ENCODE measurements around the gene HCFC1. TPM values are rescaled to one million over a fixed set of nuclear protein-coding genes. Genes with fewer than 3 reads are reported as not detected.

Gene HCFC1
- total and polyA plus RNA-seq, 9 of the 15 experiments (the other 6 are each of a cell fraction or from before 2014, with no cell fraction given): 2.8 to 133 (median 17.1) TPM

DNA sequence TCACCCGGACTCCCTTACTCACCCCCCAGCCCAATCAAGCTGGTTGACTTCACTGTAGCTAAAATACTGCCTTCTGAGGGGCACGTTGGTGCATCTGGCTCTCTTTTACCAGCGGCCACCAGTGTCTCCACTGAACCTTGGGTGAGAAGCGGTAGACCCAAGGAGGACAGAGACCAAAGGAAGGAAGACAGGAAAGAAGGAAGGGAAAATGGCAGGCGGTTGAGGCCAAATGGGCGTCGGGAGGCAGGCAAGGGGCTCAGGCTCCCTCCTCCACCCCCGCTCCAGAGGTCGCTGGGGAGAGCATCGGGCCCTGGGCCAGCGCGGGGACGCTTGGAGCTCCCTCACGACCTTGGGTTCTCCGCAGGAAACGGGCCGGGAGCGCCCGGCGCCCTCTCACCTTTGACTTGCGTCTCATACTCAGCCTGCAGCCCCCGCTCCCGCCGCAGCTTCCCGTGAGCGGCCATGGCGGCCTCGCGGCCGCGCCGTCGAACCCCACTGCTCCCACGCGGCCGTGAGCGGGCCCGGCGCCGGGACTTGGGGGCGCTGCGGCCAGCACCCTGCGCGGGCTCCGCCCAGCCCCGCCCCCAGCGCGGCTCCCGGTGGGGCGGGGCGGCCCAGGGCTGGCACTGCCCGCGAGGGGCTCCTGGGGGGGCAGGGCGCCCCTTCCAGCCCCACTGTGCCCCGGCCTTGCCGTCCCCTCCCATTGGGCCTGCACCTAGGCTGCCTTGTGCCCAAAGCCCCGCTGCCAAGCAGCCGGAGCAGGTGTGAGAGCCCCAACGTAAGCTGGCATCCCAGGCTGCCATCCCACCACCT, 45.7 kb downstream of the HCFC1 start, which contains the start of gene ARHGAP4 (continued):
- TF ChIP-seq, protein P1, sequence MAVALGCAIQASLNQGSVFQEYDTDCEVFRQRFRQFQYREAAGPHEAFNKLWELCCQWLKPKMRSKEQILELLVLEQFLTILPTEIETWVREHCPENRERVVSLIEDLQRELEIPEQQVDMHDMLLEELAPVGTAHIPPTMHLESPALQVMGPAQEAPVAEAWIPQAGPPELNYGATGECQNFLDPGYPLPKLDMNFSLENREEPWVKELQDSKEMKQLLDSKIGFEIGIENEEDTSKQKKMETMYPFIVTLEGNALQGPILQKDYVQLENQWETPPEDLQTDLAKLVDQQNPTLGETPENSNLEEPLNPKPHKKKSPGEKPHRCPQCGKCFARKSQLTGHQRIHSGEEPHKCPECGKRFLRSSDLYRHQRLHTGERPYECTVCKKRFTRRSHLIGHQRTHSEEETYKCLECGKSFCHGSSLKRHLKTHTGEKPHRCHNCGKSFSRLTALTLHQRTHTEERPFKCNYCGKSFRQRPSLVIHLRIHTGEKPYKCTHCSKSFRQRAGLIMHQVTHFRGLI (CRISPR knock-in tag; IDR thresholded peaks at IDR 0.05): no peak
- TF ChIP-seq ZBTB17 (CRISPR knock-in tag; IDR thresholded peaks at IDR 0.05) (no peak), ARNT (IDR thresholded peaks at IDR 0.05) (peak in 1 of 2 experiments; percentile 26; a peak in 1 of 4 replicates), CBFA2T3 (IDR thresholded peaks at IDR 0.05) (no peak)
- TF ChIP-seq, protein P2, sequence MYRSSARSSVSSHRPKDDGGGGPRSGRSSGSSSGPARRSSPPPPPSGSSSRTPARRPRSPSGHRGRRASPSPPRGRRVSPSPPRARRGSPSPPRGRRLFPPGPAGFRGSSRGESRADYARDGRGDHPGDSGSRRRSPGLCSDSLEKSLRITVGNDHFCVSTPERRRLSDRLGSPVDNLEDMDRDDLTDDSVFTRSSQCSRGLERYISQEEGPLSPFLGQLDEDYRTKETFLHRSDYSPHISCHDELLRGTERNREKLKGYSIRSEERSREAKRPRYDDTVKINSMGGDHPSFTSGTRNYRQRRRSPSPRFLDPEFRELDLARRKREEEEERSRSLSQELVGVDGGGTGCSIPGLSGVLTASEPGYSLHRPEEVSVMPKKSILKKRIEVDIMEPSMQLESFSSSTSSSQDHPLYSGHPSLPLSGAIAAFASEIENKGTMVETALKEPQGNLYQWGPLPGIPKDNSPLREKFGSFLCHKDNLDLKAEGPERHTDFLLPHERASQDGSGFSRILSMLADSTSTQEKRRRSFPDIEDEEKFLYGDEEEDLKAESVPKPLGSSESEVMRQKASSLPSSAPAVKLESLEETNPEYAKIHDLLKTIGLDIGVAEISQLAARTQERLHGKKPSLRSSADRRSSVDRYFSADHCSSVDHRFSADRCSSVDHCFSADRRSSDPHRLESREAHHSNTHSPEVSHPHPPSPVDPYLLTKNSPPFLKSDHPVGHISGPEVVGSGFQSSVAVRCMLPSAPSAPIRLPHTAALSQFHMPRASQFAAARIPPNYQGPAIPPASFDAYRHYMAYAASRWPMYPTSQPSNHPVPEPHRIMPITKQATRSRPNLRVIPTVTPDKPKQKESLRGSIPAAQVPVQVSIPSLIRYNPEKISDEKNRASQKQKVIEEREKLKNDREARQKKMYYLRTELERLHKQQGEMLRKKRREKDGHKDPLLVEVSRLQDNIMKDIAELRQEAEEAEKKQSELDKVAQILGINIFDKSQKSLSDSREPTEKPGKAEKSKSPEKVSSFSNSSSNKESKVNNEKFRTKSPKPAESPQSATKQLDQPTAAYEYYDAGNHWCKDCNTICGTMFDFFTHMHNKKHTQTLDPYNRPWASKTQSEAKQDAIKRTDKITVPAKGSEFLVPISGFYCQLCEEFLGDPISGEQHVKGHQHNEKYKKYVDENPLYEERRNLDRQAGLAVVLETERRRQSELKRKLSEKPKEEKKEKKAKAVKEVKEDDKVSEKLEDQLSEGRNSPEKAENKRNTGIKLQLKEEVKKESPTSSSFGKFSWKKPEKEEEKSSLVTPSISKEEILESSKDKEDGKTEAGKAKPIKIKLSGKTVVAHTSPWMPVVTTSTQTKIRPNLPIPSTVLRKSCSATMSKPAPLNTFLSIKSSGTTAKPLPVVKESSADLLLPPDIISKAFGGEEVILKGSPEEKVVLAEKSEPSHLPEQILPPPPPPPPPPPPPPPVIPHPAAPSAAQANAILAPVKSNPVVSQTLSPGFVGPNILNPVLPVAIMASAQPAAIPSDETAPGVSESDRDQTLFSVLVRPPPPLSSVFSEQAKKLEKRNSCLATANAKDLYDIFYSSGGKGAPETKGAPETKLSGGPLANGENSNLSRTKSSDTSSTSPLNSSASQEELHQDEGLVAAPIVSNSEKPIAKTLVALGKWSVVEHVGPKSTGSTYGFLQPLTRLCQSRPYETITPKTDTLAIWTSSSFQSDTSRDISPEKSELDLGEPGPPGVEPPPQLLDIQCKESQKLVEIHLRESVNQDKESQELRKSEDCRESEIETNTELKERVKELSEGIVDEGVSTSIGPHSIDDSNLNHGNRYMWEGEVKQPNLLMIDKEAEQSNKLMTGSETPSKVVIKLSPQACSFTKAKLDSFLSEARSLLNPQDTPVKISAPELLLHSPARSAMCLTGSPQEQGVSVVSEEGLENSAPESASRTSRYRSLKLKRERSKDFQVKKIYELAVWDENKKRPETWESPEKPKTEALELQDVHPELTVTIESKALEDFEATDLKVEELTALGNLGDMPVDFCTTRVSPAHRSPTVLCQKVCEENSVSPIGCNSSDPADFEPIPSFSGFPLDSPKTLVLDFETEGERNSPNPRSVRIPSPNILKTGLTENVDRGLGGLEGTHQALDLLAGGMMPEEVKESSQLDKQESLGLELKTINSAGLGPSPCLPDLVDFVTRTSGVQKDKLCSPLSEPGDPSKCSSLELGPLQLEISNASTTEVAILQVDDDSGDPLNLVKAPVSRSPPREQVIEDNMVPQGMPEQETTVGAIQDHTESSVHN (IDR thresholded peaks at IDR 0.05; ENCODE audit: borderline replicate concordance in 1 of 2, low read depth in 1 of 2): no peak
- TF ChIP-seq, protein P3, sequence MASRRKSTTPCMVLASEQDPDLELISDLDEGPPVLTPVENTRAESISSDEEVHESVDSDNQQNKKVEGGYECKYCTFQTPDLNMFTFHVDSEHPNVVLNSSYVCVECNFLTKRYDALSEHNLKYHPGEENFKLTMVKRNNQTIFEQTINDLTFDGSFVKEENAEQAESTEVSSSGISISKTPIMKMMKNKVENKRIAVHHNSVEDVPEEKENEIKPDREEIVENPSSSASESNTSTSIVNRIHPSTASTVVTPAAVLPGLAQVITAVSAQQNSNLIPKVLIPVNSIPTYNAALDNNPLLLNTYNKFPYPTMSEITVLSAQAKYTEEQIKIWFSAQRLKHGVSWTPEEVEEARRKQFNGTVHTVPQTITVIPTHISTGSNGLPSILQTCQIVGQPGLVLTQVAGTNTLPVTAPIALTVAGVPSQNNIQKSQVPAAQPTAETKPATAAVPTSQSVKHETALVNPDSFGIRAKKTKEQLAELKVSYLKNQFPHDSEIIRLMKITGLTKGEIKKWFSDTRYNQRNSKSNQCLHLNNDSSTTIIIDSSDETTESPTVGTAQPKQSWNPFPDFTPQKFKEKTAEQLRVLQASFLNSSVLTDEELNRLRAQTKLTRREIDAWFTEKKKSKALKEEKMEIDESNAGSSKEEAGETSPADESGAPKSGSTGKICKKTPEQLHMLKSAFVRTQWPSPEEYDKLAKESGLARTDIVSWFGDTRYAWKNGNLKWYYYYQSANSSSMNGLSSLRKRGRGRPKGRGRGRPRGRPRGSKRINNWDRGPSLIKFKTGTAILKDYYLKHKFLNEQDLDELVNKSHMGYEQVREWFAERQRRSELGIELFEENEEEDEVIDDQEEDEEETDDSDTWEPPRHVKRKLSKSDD (conservative IDR thresholded peaks at IDR 0.05; ENCODE audit: low read length): no peak
- TF ChIP-seq, protein P4, sequence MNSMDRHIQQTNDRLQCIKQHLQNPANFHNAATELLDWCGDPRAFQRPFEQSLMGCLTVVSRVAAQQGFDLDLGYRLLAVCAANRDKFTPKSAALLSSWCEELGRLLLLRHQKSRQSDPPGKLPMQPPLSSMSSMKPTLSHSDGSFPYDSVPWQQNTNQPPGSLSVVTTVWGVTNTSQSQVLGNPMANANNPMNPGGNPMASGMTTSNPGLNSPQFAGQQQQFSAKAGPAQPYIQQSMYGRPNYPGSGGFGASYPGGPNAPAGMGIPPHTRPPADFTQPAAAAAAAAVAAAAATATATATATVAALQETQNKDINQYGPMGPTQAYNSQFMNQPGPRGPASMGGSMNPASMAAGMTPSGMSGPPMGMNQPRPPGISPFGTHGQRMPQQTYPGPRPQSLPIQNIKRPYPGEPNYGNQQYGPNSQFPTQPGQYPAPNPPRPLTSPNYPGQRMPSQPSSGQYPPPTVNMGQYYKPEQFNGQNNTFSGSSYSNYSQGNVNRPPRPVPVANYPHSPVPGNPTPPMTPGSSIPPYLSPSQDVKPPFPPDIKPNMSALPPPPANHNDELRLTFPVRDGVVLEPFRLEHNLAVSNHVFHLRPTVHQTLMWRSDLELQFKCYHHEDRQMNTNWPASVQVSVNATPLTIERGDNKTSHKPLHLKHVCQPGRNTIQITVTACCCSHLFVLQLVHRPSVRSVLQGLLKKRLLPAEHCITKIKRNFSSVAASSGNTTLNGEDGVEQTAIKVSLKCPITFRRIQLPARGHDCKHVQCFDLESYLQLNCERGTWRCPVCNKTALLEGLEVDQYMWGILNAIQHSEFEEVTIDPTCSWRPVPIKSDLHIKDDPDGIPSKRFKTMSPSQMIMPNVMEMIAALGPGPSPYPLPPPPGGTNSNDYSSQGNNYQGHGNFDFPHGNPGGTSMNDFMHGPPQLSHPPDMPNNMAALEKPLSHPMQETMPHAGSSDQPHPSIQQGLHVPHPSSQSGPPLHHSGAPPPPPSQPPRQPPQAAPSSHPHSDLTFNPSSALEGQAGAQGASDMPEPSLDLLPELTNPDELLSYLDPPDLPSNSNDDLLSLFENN (IDR thresholded peaks at IDR 0.05; ENCODE audit: low read depth in 2 of 2, low read length in 2 of 2): peak in 1 of 2 experiments; percentile 81; a peak in 2 of 4 replicates
